K562 (cell line): Measurements from ENCODE around the gene SLC38A10. TPM values are rescaled to one million over a fixed set of nuclear protein-coding genes. Genes with fewer than 3 reads are reported as not detected.
A peak's percentile ranks its signal among the peaks of the same experiment; 100 is the strongest.

ENCODE experiments used
- ATAC-seq: fragments of 200-7000 bp; cut with Tn5 transposase; 3 replicates; pipeline ENCODE4 v1.9.1; 2020; ENCODE audit warnings: moderate library complexity
- BruUV-seq: library from RNA; stranded (reverse); fragments of 400-500 nt; replicated peaks from 2 replicates; lab custom pipeline; 2021; lab: Mats Ljungman, UMichigan
- CTCF ChIA-PET: fragments of 300-600 bp; formaldehyde crosslinking; extraction: SDS; loops from one replicate; lab custom pipeline; 2021; ENCODE audit warnings: low intra/inter-chr PET ratio; lab: Yijun Ruan, JAX
- POLR2A ChIA-PET: fragments of 300-600, 350-650 bp; sonication (Branson Sonifier 250); formaldehyde crosslinking; extraction: SDS; loops from one replicate; lab custom pipeline; 2021; ENCODE audit warnings: antibody characterized with exemption, inconsistent platforms; lab: Yijun Ruan, JAX
- DNase-seq, 4 experiments: peaks; one replicate each; pipeline versions ENCODE4 v3.0.0 to v3.0.0-alpha.2; 2011 to 2018; ENCODE audit warnings: low spot score in 3 of 4, mixed read lengths in 3 of 4; ENCODE audit errors: extremely low read depth in 1 of 4
- FAIRE-seq: peaks from 2 replicates; lab custom pipeline; 2011; peaks lifted over from hg19 to GRCh38; lab: Jason Lieb, UNC
- H2AFZ ChIP-seq: 2 replicates; pipeline ENCODE4 v1.6.0; 2011; ENCODE audit warnings: low read depth, low read length, control low read depth, inconsistent platforms
- H3K27ac ChIP-seq: fragments of 200-600 bp; 3 replicates; pipeline ENCODE4 v1.8.0; 2011; ENCODE audit warnings: low read depth, mild to moderate bottlenecking, control low read depth, inconsistent platforms, low read length, moderate library complexity, mixed read lengths; ENCODE audit errors: extremely low read depth
- H3K27me3 ChIP-seq, 2 experiments: fragments of 300-600 bp in 1 of 2; 2 replicates in 1 of 2; 3 replicates in 1 of 2; pipeline versions ENCODE4 v1.6.0 to v1.8.0; 2011; ENCODE audit warnings: inconsistent platforms in 2 of 2, low read length in 2 of 2, mild to moderate bottlenecking in 1 of 2, mixed read lengths in 1 of 2, moderate library complexity in 1 of 2; ENCODE audit not compliant: control insufficient read depth in 2 of 2, insufficient read depth in 2 of 2
- H3K36me3 ChIP-seq: fragments of 300-600 bp; 3 replicates; pipeline ENCODE4 v1.8.0; 2011; ENCODE audit warnings: mild to moderate bottlenecking, low read length, inconsistent platforms; ENCODE audit not compliant: control insufficient read depth, insufficient read depth
- H3K4me1 ChIP-seq, 2 experiments: fragments of 200-600 bp in 1 of 2; replicated peaks in 1 of 2; 2 replicates in 1 of 2; 3 replicates in 1 of 2; pipeline versions ENCODE4 v1.5.1 to v1.8.0; 2011; ENCODE audit warnings: inconsistent platforms in 2 of 2, low read length in 2 of 2, mild to moderate bottlenecking in 1 of 2, mixed read lengths in 1 of 2, moderate library complexity in 1 of 2; ENCODE audit not compliant: control insufficient read depth in 2 of 2, insufficient read depth in 2 of 2
- H3K4me2 ChIP-seq: 2 replicates; pipeline ENCODE4 v1.6.1; 2011; ENCODE audit warnings: low read length, control low read depth, inconsistent platforms, mixed read lengths; ENCODE audit not compliant: insufficient read depth
- H3K4me3 ChIP-seq: fragments of 200-600 bp; sonication (generic), shearing (Covaris generic); 2 replicates; pipeline ENCODE4 v1.5.1; 2016; ENCODE audit warnings: control low read depth, inconsistent platforms
- H3K79me2 ChIP-seq: fragments of 200-600 bp; 3 replicates; pipeline ENCODE4 v1.8.0; 2011; ENCODE audit warnings: low read length, inconsistent platforms; ENCODE audit not compliant: control insufficient read depth, insufficient read depth
- H3K9ac ChIP-seq, 2 experiments: 2 replicates each; pipeline versions ENCODE4 v1.6.0 to v1.6.1; 2011; ENCODE audit warnings: low read depth in 2 of 2, low read length in 2 of 2, control low read depth in 1 of 2, inconsistent platforms in 1 of 2, mild to moderate bottlenecking in 1 of 2, mixed read lengths in 1 of 2; ENCODE audit not compliant: insufficient read depth in 1 of 2
- H3K9me1 ChIP-seq: one replicate; pipeline ENCODE4 v1.6.0; 2011; ENCODE audit warnings: inconsistent platforms, mild to moderate bottlenecking, low read length, moderate library complexity; ENCODE audit not compliant: control insufficient read depth, insufficient read depth
- H3K9me3 ChIP-seq: replicated peaks from 2 replicates; pipeline ENCODE4 v1.5.1; 2011; ENCODE audit warnings: low read depth, low read length, inconsistent platforms; ENCODE audit not compliant: control insufficient read depth, insufficient read depth
- H4K20me1 ChIP-seq: replicated peaks from 2 replicates; pipeline ENCODE4 v1.6.1; 2011; ENCODE audit warnings: low read length, inconsistent platforms, mixed read lengths; ENCODE audit not compliant: control insufficient read depth, insufficient read depth
- ATF7 ChIP-seq: fragments of 450-650 bp; IDR thresholded peaks from 2 replicates; pipeline ENCODE4 v1.7.1; 2014; ENCODE audit warnings: mild to moderate bottlenecking, moderate library complexity
- ILF3 ChIP-seq: fragments of 450-650 bp; IDR thresholded peaks from 2 replicates; pipeline ENCODE4 v1.6.1; 2018; ENCODE audit warnings: antibody characterized with exemption, mild to moderate bottlenecking, moderate library complexity, borderline replicate concordance
- PKNOX1 ChIP-seq: fragments of 450-650 bp; IDR thresholded peaks from 2 replicates; pipeline ENCODE4 v1.6.1; 2016
- RBFOX2 ChIP-seq: fragments of 200-400 bp; formaldehyde crosslinking; IDR thresholded peaks from 2 replicates; pipeline ENCODE4 v1.6.1; 2017; ENCODE audit warnings: low read depth, mild to moderate bottlenecking, low read length, moderate library complexity
- REST ChIP-seq, 2 experiments: fragments of 450-650 bp; formaldehyde crosslinking in 1 of 2; IDR thresholded peaks; 2 replicates each; pipeline versions ENCODE4 v1.4.0 to v1.6.1; 2014 to 2020; ENCODE audit warnings: mild to moderate bottlenecking in 2 of 2, borderline replicate concordance in 1 of 2, low read depth in 1 of 2
- WGBS: fragments of 100-300 bp; shearing (Covaris generic); methylation state at CpG from one replicate; pipeline ENCODE4 v1.1.6; 2016; ENCODE audit warnings: low coverage, mixed read lengths; ENCODE audit not compliant: insufficient coverage; ENCODE audit errors: missing lambda C conversion rate; 5-methylcytosine and 5-hydroxymethylcytosine counted together
- in situ Hi-C: fragments of 300-500 bp; cut with MboI; formaldehyde crosslinking; loops from 4 replicates; pipeline ENCODE4 v1.15.0; 2018; ENCODE audit warnings: inconsistent platforms, mixed read lengths
- intact Hi-C: fragments of 100-400 bp; cut with micrococcal nuclease; formaldehyde crosslinking; loops from 2 replicates; pipeline ENCODE4 v1.14.2; 2022
- polyA plus RNA-seq, 8 experiments: library from polyadenylated mRNA; depleted of rRNA in 4 of 8; stranded (reverse) in 5 of 8; unstranded in 3 of 8; fragments of >200 nt; fragmentation: Nextera tagmentation in 2 of 8; fragmentation: Illumina TruSeq in 1 of 8; extraction: Ambion mirVana in 2 of 8; extraction: Trizol in 1 of 8; gene quantifications; 2 replicates each; pipeline versions ENCODE4 v1.2.1 to v1.2.3, GENCODE V29; 2011 to 2014; ENCODE audit warnings: inconsistent platforms in 1 of 8, missing spikeins in 1 of 8
- total RNA-seq, 7 experiments: library from RNA; depleted of rRNA in 6 of 7; stranded (reverse); fragments of >200 nt in 6 of 7; fragmentation: Illumina TruSeq in 2 of 7; extraction: Trizol in 2 of 7; gene quantifications; 2 replicates each; pipeline versions ENCODE4 v1.2.1 to v1.2.3, GENCODE V29; 2011 to 2021; ENCODE audit warnings: low replicate concordance in 1 of 7
- TF ChIP-seq, protein P1 (sequence below): fragments of 200-800 bp; sonication (Bioruptor generic); IDR thresholded peaks from 2 replicates; pipeline ENCODE4 v1.6.1; 2017; ENCODE audit warnings: missing genetic modification characterization, missing compliant biosample characterization

SLC38A10 gene
- total and polyA plus RNA-seq, 9 of the 15 experiments (the other 6 are each of a cell fraction or from before 2014, with no cell fraction given): 0.45 to 54.2 (median 13.8) TPM

DNA sequence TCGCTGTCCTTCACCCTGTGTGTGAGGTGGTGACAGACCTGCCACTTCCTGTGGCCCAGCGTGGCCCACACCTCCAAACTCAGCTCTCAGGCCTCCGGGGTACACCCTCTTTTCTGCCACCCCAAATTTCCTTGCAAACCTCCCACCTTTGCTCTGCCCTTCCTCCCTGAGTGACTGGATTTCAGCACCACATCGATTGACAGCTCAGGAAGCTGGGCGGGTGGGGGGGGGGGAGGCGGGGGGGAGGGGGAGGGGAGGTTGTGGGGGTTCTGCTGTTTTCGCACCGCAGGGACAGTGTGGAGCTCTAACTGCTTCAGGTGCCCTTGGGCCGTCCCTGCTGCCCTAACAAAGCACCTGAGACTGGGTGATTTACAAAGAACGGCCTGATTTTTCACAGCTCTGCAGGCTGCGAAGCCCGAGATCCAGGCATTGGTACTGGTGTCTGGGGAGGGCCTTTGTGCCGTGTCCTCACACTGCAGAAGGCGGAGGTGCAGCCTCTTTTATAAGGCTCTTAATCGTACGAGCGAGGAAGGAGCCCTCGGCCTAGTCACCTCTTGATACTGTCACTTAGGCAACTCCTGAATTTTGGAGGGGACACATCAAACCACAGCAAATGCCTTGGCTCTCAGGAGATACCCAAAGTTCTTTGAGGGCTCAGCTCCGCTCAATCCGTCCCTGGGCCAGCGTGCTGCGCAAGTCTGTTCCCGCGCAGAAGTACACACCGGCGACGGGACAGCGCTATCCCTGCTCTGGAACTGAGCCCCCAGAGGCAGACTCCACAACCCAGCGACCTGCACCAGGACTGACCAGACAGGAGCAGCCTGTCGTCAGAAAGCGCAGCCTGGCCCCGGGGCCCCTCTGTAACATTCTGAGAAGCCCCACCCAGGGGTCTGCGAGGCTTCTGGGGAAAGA lies 52.4 kb downstream of the SLC38A10 start:
- H3K36me3 ChIP-seq: peaks cover 19% of the 10 kb centered on the region; the same call in 1 of the 3 replicates
- FAIRE-seq: no peak
- no TSS peak for BruUV-seq
- TF ChIP-seq REST (IDR thresholded peaks at IDR 0.05; ENCODE audit: borderline replicate concordance): peak; percentile 30; the same call in 1 of the 2 replicates
- TF ChIP-seq REST (CRISPR knock-in tag; IDR thresholded peaks at IDR 0.05; ENCODE audit: low read depth): no peak
- 0 out of 2 replicates have a peak, but pooled peaks have one; percentile 37 for TF ChIP-seq RBFOX2
- no peak for TF ChIP-seq ILF3
- no peak for TF ChIP-seq ATF7
- TF ChIP-seq, protein P1, sequence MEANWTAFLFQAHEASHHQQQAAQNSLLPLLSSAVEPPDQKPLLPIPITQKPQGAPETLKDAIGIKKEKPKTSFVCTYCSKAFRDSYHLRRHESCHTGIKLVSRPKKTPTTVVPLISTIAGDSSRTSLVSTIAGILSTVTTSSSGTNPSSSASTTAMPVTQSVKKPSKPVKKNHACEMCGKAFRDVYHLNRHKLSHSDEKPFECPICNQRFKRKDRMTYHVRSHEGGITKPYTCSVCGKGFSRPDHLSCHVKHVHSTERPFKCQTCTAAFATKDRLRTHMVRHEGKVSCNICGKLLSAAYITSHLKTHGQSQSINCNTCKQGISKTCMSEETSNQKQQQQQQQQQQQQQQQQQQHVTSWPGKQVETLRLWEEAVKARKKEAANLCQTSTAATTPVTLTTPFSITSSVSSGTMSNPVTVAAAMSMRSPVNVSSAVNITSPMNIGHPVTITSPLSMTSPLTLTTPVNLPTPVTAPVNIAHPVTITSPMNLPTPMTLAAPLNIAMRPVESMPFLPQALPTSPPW (CRISPR knock-in tag): peak; percentile 50; the same call in 1 of the 2 replicates
- TF ChIP-seq PKNOX1: peak; percentile 28; the same call in 1 of the 2 replicates

More for the DNA sequence above, 52.4 kb downstream of the SLC38A10 start:
- Histone ChIP-seq H3K9me3 (no peaks in the 10 kb centered on the region), H3K4me1 (peaks cover 10 to 88% of the 10 kb centered on the region in 2 experiments; a peak in 4 of 5 replicates), H4K20me1 (peaks cover 6% of the 10 kb centered on the region; the same call in 1 of the 2 replicates), H3K27ac (no peak overlapping the region), H3K4me2 (no peak overlapping the region), H3K4me3 (no peak overlapping the region), H2AFZ (no peak overlapping the region), H3K9ac (peak overlapping the region in 1 of 2 experiments; percentile 68; a peak in 2 of 4 replicates), H3K9me1 (no peaks in the 10 kb centered on the region), H3K79me2 (peaks cover 34% of the 10 kb centered on the region), H3K27me3 (no peaks in the 10 kb centered on the region)
- CTCF ChIA-PET: interaction anchor here (0.8 to 2.0 kb wide), 3 partner anchors 100 to 141 kb away, joined by 3 to 17 read pairs (median 6); no protein-coding TSS in a partner anchor
- POLR2A ChIA-PET: interaction anchor here (0.7 to 0.8 kb wide), 2 partner anchors 53 to 144 kb away, joined by 3 to 4 read pairs; partner anchors contain the start of gene SLC38A10
- in situ Hi-C loops (loop anchor here (25.0 kb wide), 1 partner anchor 105 kb away; no protein-coding TSS in a partner anchor), intact Hi-C loops (no loop called here)
- DNase-seq: no peak
- ATAC-seq: no peak
- WGBS: 83% methylated on average over 23 of the region's 33 CpGs
